ENCODE data around the gene ANKRA2.

- no peak for TF ChIP-seq CTCF (IDR thresholded peaks at IDR 0.05; ENCODE audit: insufficient read depth, low read length, poor library complexity, severe bottlenecking)
- TF ChIP-seq EZH2phosphoT487 (conservative IDR thresholded peaks at IDR 0.05; ENCODE audit: low read length), result no peak
Measured at GRCh38 chr5:73531356-73531755, 34.1 kb downstream of the ANKRA2 start.
